HFF-Myc (cell line): ENCODE measurements around the gene TGM6.
A peak's percentile ranks its signal among the peaks of the same experiment; 100 is the strongest.

Source experiments
- DNase-seq: peaks from one replicate; pipeline ENCODE4 v3.0.0-alpha.2; 2011; ENCODE audit warnings: low read depth; ENCODE audit errors: extremely low read depth
- H3K4me3 ChIP-seq: replicated peaks from 2 replicates; pipeline ENCODE4 v1.5.1; 2011; ENCODE audit warnings: low read depth, mild to moderate bottlenecking, control low read depth, low read length
- TF ChIP-seq, protein P1 (sequence below): IDR thresholded peaks from 2 replicates; pipeline ENCODE4 v1.5.1; 2012; ENCODE audit warnings: mild to moderate bottlenecking, low read depth, low read length, control low read depth; ENCODE audit errors: missing control alignments

The TGM6 gene

GRCh38 chr20:2385026-2385425, 4.3 kb downstream of the TGM6 start:
- TF ChIP-seq, protein P1, sequence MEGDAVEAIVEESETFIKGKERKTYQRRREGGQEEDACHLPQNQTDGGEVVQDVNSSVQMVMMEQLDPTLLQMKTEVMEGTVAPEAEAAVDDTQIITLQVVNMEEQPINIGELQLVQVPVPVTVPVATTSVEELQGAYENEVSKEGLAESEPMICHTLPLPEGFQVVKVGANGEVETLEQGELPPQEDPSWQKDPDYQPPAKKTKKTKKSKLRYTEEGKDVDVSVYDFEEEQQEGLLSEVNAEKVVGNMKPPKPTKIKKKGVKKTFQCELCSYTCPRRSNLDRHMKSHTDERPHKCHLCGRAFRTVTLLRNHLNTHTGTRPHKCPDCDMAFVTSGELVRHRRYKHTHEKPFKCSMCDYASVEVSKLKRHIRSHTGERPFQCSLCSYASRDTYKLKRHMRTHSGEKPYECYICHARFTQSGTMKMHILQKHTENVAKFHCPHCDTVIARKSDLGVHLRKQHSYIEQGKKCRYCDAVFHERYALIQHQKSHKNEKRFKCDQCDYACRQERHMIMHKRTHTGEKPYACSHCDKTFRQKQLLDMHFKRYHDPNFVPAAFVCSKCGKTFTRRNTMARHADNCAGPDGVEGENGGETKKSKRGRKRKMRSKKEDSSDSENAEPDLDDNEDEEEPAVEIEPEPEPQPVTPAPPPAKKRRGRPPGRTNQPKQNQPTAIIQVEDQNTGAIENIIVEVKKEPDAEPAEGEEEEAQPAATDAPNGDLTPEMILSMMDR: no peak
- no peak overlapping the region for H3K4me3 ChIP-seq
- DNase-seq: no peak

DNA sequence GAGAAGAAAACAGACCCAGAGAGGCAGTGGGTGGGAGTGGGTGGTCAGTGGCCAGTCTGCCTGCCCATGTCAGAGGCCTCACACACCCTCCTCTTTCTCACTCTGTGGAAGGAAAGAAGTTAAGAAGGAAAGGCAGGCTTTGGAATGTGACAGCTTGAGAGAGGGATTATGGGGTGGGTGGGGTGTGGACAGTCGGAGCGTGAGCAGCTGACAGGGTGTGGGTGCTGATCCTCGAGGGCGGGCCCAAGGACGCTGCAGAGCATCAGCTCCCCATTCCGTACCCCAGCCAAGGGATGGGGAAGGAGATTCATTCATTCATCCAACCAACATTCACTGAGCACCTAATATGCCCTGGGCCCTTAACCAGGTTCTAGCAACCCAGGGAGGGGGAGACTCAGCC, 4.8 kb downstream of the TGM6 start:
- no peak overlapping the region for H3K4me3 ChIP-seq
- DNase-seq: no peak
- TF ChIP-seq, protein P1: no peak

DNA sequence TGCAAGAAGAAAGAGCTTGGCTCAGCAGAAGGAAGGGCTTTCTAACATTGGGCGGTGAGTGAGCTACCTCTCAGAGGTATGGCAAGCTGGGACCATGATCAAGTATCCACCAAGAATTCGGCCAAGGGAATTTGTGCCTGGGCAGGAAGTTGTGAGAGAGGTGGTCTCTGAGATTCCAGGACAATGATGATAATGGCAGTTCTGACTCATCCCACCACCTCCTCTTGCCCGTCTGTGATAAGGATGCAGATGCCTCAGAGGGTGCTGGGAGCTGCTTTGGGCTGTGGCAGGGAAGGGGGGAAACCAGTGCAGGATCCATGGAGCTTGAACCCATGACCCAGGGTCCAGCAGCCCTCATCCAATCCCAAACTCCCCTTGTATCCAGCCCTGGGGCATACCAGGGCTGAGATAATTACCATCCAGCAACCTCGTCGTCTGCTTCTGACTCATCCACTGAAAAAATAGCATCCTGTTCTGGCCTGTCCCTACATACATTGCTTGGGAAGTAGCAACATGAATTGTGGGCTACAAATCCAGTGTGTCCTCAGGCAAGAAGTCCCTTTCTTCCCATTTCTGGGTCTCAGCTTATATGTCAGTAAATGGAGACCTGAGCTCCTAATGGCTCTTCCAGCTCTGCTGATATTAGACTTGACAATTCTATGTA, 5.9 kb downstream of the TGM6 start:
- no peak overlapping the region for H3K4me3 ChIP-seq
- no peak for DNase-seq

DNA sequence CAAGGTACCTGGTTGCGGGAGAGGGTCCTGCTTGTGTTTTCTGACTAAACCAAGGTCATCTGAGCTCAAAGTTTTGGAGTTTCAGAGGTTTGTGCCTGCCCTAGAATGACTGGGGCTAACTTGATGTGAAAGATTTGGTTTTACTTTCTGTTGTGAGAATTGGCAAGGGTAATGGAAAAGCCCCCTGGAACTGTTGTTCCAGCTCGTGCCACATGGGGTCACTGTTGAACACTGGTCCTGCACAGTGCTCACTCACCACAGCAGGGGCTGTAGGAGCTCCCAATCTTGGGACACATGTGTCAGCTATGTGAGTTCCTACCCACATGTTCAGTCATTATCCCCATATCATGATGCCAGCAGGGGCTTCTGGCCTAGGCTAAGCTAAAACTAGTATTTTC, 6.5 kb downstream of the TGM6 start:
- TF ChIP-seq, protein P1: peak; percentile 69
- no peak overlapping the region for H3K4me3 ChIP-seq
- DNase-seq: peak; percentile 22

More for the DNA sequence above, 5.9 kb downstream of the TGM6 start:
- TF ChIP-seq, protein P1: no peak

GRCh38 chr20:2387580-2387979, 6.9 kb downstream of the TGM6 start:
- H3K4me3 ChIP-seq: no peak overlapping the region
- DNase-seq: no peak
- TF ChIP-seq, protein P1: no peak

GRCh38 chr20:2390951-2391675, 10.4 kb downstream of the TGM6 start:
- no peak overlapping the region for H3K4me3 ChIP-seq
- no peak for DNase-seq
- TF ChIP-seq, protein P1: no peak
